ENCODE results near the gene ME3. TPM values are rescaled to one million over a fixed set of nuclear protein-coding genes. Genes with fewer than 3 reads are reported as not detected.

The ME3 gene
- total RNA-seq, 4 donors from 2014 or later: 28.2 to 60.7 (median 46.0) TPM

- no peak for TF ChIP-seq CTCF (IDR thresholded peaks at IDR 0.05; ENCODE audit: low read depth)
Observed at GRCh38 chr11:86514453-86514852, 158.0 kb downstream of the ME3 start.

- no peak for TF ChIP-seq CTCF (IDR thresholded peaks at IDR 0.05; ENCODE audit: low read depth)
Observed at GRCh38 chr11:86513746-86514373, 158.6 kb downstream of the ME3 start.

- TF ChIP-seq CTCF (IDR thresholded peaks at IDR 0.05; ENCODE audit: low read depth): no peak
Observed at GRCh38 chr11:86513138-86513537, 159.3 kb downstream of the ME3 start.

GRCh38 chr11:86511086-86511551 lies 161.3 kb downstream of the ME3 start:
- no peak for TF ChIP-seq CTCF (IDR thresholded peaks at IDR 0.05; ENCODE audit: low read depth)

- TF ChIP-seq CTCF (IDR thresholded peaks at IDR 0.05; ENCODE audit: low read depth): no peak
Observed at GRCh38 chr11:86510674-86511073, 161.7 kb downstream of the ME3 start.

- TF ChIP-seq CTCF (IDR thresholded peaks at IDR 0.05; ENCODE audit: low read depth): no peak
Observed at GRCh38 chr11:86510097-86510496, 162.3 kb downstream of the ME3 start.

- TF ChIP-seq CTCF (IDR thresholded peaks at IDR 0.05; ENCODE audit: low read depth): no peak
Observed at GRCh38 chr11:86509588-86509974, 162.8 kb downstream of the ME3 start.
